OCI-LY7 (cell line): Measurements from ENCODE around the gene MMAB. TPM values are rescaled to one million over a fixed set of nuclear protein-coding genes. Genes with fewer than 3 reads are reported as not detected.

Source experiments
- BruUV-seq: library from RNA; stranded (reverse); fragments of 400-500 nt; replicated peaks from 2 replicates; lab custom pipeline; 2021; lab: Mats Ljungman, UMichigan
- CTCF ChIA-PET: fragments of 300-600 bp; sonication (Branson Sonifier 250); formaldehyde crosslinking; loops from one replicate; lab custom pipeline; 2022; ENCODE audit warnings: antibody characterized with exemption; ENCODE audit not compliant: unreplicated experiment; lab: Charles Lee
- POLR2A ChIA-PET: fragments of 300-600 bp; sonication (Branson Sonifier 250); formaldehyde crosslinking; loops from one replicate; lab custom pipeline; 2022; ENCODE audit warnings: antibody characterized with exemption; lab: Charles Lee
- DNase-seq: peaks from one replicate; pipeline ENCODE4 v3.0.0-alpha.2; 2015; ENCODE audit warnings: low spot score
- H2AFZ ChIP-seq: fragments of 200-600 bp; sonication (generic), shearing (Covaris generic); 2 replicates; pipeline ENCODE4 v1.6.1; 2014; ENCODE audit warnings: mild to moderate bottlenecking, antibody characterized with exemption, low read length, moderate library complexity
- H3K27ac ChIP-seq: fragments of 200-600 bp; sonication (generic); 2 replicates; pipeline ENCODE4 v1.5.1; 2014; ENCODE audit warnings: mixed run types, low read depth, mild to moderate bottlenecking, moderate library complexity, low read length, inconsistent platforms; ENCODE audit not compliant: poor library complexity, severe bottlenecking
- H3K36me3 ChIP-seq: fragments of 200-600 bp; sonication (generic); 2 replicates; pipeline ENCODE4 v1.6.1; 2014; ENCODE audit warnings: mild to moderate bottlenecking, antibody characterized with exemption, low read length, moderate library complexity, mixed read lengths; ENCODE audit not compliant: insufficient read depth
- H3K4me1 ChIP-seq: fragments of 200-600 bp; sonication (generic); 2 replicates; pipeline ENCODE4 v1.5.1; 2014; ENCODE audit warnings: mild to moderate bottlenecking, low read length; ENCODE audit not compliant: insufficient read depth, poor library complexity, severe bottlenecking
- H3K4me2 ChIP-seq: fragments of 200-600 bp; sonication (generic); 2 replicates; pipeline ENCODE4 v1.6.1; 2014; ENCODE audit warnings: mild to moderate bottlenecking, low read length
- H3K4me3 ChIP-seq: fragments of 200-600 bp; sonication (generic); 2 replicates; pipeline ENCODE4 v1.5.1; 2014; ENCODE audit warnings: mild to moderate bottlenecking, low read depth, low read length; ENCODE audit not compliant: poor library complexity, severe bottlenecking
- H3K79me2 ChIP-seq: fragments of 200-600 bp; sonication (generic); 2 replicates; pipeline ENCODE4 v1.6.1; 2016; ENCODE audit warnings: low read depth, mild to moderate bottlenecking, low read length, moderate library complexity, mixed read lengths; ENCODE audit not compliant: insufficient read depth
- H3K9me2 ChIP-seq: fragments of 200-600 bp; sonication (generic); 2 replicates; pipeline ENCODE4 v1.6.1; 2016; ENCODE audit warnings: mild to moderate bottlenecking, low read length, mixed read lengths; ENCODE audit not compliant: insufficient read depth
- H3K9me3 ChIP-seq: fragments of 200-600 bp; sonication (generic); 2 replicates; pipeline ENCODE4 v1.6.1; 2014; ENCODE audit warnings: mild to moderate bottlenecking, mixed run types, low read length, mixed read lengths
- H4K20me1 ChIP-seq: fragments of 200-600 bp; sonication (generic); 2 replicates; pipeline ENCODE4 v1.6.1; 2014; ENCODE audit warnings: mild to moderate bottlenecking, antibody characterized with exemption, low read length, moderate library complexity, mixed read lengths; ENCODE audit not compliant: insufficient read depth
- EZH2phosphoT487 ChIP-seq: fragments of 200-600 bp; sonication (generic); IDR thresholded peaks from 2 replicates; pipeline ENCODE4 v1.6.1; 2018; ENCODE audit warnings: low read depth, borderline replicate concordance, mild to moderate bottlenecking, mixed run types, antibody characterized with exemption, low read length, moderate library complexity, mixed read lengths
- intact Hi-C: fragments of 100-400 bp; cut with micrococcal nuclease; formaldehyde crosslinking; loops from one replicate; pipeline ENCODE4 v1.10.0; 2022; ENCODE audit not compliant: unreplicated experiment
- total RNA-seq, 2 experiments: library from RNA; depleted of rRNA in 1 of 2; stranded (reverse); fragments of >200 nt in 1 of 2; shearing (Covaris generic) in 1 of 2; gene quantifications; 2 replicates each; pipeline ENCODE4 v1.2.3, GENCODE V29; 2014 to 2022
- TF ChIP-seq, protein P1 (sequence below): fragments of 200-600 bp; sonication (generic); conservative IDR thresholded peaks from 2 replicates; pipeline ENCODE4 v1.5.1; 2014; ENCODE audit warnings: mild to moderate bottlenecking, antibody characterized with exemption, low read length, moderate library complexity, mixed read lengths

MMAB gene
- total RNA-seq, 2 experiments from 2014 or later = 59.8 to 90.0 TPM

GRCh38 chr12:109617491-109617890, 44.2 kb upstream of the MMAB start:
- BruUV-seq = no TSS peak
- no peaks in the 10 kb centered on the region for H3K36me3 ChIP-seq
- TF ChIP-seq EZH2phosphoT487 = no peak
- TF ChIP-seq, protein P1, sequence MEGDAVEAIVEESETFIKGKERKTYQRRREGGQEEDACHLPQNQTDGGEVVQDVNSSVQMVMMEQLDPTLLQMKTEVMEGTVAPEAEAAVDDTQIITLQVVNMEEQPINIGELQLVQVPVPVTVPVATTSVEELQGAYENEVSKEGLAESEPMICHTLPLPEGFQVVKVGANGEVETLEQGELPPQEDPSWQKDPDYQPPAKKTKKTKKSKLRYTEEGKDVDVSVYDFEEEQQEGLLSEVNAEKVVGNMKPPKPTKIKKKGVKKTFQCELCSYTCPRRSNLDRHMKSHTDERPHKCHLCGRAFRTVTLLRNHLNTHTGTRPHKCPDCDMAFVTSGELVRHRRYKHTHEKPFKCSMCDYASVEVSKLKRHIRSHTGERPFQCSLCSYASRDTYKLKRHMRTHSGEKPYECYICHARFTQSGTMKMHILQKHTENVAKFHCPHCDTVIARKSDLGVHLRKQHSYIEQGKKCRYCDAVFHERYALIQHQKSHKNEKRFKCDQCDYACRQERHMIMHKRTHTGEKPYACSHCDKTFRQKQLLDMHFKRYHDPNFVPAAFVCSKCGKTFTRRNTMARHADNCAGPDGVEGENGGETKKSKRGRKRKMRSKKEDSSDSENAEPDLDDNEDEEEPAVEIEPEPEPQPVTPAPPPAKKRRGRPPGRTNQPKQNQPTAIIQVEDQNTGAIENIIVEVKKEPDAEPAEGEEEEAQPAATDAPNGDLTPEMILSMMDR = no peak
- no peak overlapping the region for H2AFZ ChIP-seq
- H3K79me2 ChIP-seq = no peaks in the 10 kb centered on the region
- H3K9me3 ChIP-seq = no peaks in the 10 kb centered on the region
- CTCF ChIA-PET = no interaction called here
- no peak overlapping the region for H3K4me2 ChIP-seq
- no peak overlapping the region for H3K27ac ChIP-seq
- no peak overlapping the region for H3K4me3 ChIP-seq
- no peaks in the 10 kb centered on the region for H3K9me2 ChIP-seq
- no peak for DNase-seq
- intact Hi-C loops = no loop called here
- H3K4me1 ChIP-seq = no peaks in the 10 kb centered on the region
- POLR2A ChIA-PET = no interaction called here
- no peaks in the 10 kb centered on the region for H4K20me1 ChIP-seq

- CTCF ChIA-PET = no interaction called here
- no TSS peak for BruUV-seq
Observed at GRCh38 chr12:109615556-109616229, 42.4 kb upstream of the MMAB start.

More at GRCh38 chr12:109615556-109616229, 42.4 kb upstream of the MMAB start:
- POLR2A ChIA-PET = no interaction called here
- H3K4me3 ChIP-seq = no peak overlapping the region
- no peaks in the 10 kb centered on the region for H3K9me3 ChIP-seq
- no peaks in the 10 kb centered on the region for H3K9me2 ChIP-seq
- H3K4me2 ChIP-seq = no peak overlapping the region
- H3K4me1 ChIP-seq = no peaks in the 10 kb centered on the region
- no peaks in the 10 kb centered on the region for H4K20me1 ChIP-seq
- no peak for DNase-seq
- no peak overlapping the region for H3K27ac ChIP-seq
- H2AFZ ChIP-seq = no peak overlapping the region
- no peaks in the 10 kb centered on the region for H3K79me2 ChIP-seq
- intact Hi-C loops = no loop called here
- TF ChIP-seq EZH2phosphoT487 = no peak
- TF ChIP-seq, protein P1 = no peak
- H3K36me3 ChIP-seq = no peaks in the 10 kb centered on the region
